DND-41 (cell line): ENCODE results near the gene ASPN.

Experiments
- CTCF ChIP-seq: IDR thresholded peaks from 2 replicates; pipeline ENCODE4 v1.5.1; 2012; ENCODE audit warnings: borderline replicate concordance, low read length, moderate library complexity, mild to moderate bottlenecking; ENCODE audit not compliant: poor library complexity, severe bottlenecking; ENCODE audit errors: extremely low read depth
- EZH2 ChIP-seq: IDR thresholded peaks from 3 replicates; pipeline ENCODE4 v1.6.1; 2012; ENCODE audit warnings: borderline replicate concordance, low read depth, mild to moderate bottlenecking, moderate library complexity, low read length, inconsistent platforms; ENCODE audit not compliant: severe bottlenecking

GRCh38 chr9:92476962-92477361 is 5.3 kb downstream of the ASPN start:
- no peak for TF ChIP-seq CTCF
- no peak for TF ChIP-seq EZH2
